Activated T-cell treated with anti-CD3 and anti-CD28 coated beads, Interleukin-2, amount 50 U/mL, for 1 hour (primary cell): ENCODE measurements around the gene SOX11.
"Not testable (repeated sequence)": the region's sequence is repeated elsewhere in the genome, so short reads cannot be mapped to it uniquely, and the experiment has no call there.

Source experiments
- DNase-seq: peaks from one replicate; pipeline ENCODE4 v3.0.0-alpha.2; 2020

Gene SOX11

GRCh38 chr2:5691985-5692529 lies at the start of gene SOX11:
Gene SOX11 (plus strand): TSS chr2:5692384. CDS start chr2:5692722, 338 bp downstream.
- DNase-seq = no peak

DNA sequence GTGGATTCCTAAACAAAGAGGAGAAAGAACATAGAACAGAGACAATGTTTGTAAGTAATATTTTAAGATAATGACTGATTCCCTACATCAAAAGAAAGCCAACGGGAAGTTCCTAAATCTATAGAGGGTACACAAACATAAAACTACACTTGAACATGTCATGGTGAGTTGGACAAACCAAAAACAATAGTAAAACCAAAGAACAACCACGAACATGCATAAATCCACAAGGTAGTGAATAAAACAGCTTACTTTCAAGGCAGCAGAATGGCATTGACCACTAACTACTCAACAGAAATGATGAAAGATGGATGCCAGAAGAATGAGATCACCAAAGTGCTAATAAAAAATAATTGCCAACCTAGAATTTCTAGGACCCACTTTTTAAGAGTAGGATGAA lies 39.5 kb upstream of the SOX11 start:
- not testable (repeated sequence) for DNase-seq

- not testable (repeated sequence) for DNase-seq
Measured at GRCh38 chr2:5653756-5654155, 38.4 kb upstream of the SOX11 start.

- no peak for DNase-seq
Measured at GRCh38 chr2:5657231-5657630, 35.0 kb upstream of the SOX11 start.

- no peak for DNase-seq
Measured at GRCh38 chr2:5660591-5660990, 31.6 kb upstream of the SOX11 start.

- DNase-seq = no peak
Measured at GRCh38 chr2:5661362-5661761, 30.8 kb upstream of the SOX11 start.

GRCh38 chr2:5664278-5664681 lies 27.9 kb upstream of the SOX11 start:
- no peak for DNase-seq

DNA sequence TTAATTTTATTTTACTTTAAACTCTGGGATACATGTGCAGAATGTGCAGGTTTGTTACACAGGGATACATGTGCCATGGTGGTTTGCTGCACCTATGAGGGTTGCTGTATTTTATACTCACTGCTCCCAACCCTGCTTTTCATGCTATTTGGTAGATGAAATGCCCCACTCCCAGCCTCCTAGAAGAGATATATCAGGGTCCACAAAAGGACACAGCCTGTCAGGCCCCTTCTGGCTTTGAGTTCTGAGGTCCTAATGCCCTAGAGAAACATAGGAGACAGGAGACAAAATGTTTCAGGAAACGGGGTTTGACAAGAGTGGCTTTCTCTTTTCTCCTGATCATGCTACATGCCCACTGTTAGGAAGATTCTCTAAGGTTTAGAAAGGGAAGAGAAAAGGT lies 27.1 kb upstream of the SOX11 start:
- no peak for DNase-seq

DNA sequence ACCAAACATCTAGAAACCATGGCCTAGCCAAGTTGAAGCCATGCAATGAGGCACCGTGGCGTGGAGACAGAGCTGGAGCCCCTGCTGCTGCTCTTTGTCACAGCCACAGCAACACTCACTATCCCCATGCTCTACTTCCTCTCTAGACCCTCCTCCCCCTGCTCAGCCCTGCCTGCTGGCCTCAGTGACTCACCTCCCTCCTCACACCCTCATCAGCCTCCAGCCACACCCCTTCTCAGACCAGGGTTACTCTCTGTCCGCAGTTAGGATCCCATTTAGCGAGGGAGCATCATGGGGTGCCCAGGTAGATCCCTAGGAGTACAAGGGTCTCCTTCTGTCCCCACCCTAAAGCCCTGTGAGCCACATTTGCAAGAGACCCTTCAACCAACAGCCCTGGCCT lies 25.4 kb upstream of the SOX11 start:
- DNase-seq = no peak

DNA sequence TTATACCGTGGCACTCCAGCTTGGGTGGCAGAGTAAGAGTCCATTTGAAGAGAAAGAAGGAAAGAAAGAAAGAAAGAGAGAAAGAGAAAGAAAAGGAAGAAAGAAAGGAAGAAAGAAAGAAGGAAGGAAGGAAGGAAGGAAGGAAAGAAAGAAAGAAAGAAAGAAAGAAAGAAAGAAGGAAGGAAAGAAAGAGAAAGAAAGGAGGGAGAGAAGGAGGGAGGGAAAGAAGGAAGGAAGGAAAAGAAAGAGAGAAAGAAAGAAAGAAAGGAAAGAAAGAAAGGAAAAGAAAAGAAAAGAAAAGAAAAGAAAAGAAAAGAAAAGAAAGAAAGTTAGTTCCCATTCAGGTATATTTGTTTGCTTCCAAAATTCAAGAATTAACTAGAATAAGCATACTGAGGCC lies 24.5 kb upstream of the SOX11 start:
- DNase-seq = not testable (repeated sequence)

GRCh38 chr2:5668682-5669250 lies 23.4 kb upstream of the SOX11 start:
- no peak for DNase-seq

DNA sequence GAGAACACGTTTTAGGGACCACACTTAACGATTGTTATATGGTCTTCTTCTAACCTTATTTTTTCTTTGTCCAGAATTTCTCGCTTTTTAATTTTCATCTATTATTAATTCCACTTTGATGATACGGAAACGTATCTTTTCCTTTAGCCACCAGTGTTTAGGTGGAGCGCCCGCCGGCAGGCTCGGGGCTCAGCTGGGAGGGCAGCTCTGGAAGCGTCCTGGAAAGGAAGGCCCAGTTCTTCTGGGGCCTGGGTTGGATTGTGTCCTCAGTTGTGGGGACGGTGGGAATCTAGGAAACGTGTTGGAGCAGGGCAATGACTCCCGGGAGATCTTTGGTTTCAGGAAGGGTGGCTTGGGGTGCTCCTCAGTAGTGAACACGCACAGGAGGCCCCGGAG lies 19.4 kb upstream of the SOX11 start:
- no peak for DNase-seq

GRCh38 chr2:5673145-5674025 lies 18.8 kb upstream of the SOX11 start:
- no peak for DNase-seq

DNA sequence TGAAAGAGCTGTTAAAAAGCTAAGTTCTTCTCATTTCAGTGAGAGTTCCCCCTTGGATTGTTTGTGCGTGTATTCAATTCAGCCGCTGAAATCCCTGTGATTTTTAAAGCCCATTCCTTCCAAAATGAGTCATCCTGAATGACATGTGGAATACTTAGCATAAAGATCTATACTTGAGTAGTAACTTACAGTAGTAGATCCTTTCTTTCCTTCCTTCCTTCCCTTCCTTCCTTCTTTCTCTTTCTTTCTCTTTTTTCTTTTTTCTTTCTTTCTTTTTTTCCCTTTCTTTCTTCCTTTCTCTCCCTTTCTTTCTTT lies 18.2 kb upstream of the SOX11 start:
- no peak for DNase-seq

GRCh38 chr2:5677133-5677532 lies 15.1 kb upstream of the SOX11 start:
- no peak for DNase-seq

- no peak for DNase-seq
Measured at GRCh38 chr2:5683471-5683870, 8.7 kb upstream of the SOX11 start.

DNA sequence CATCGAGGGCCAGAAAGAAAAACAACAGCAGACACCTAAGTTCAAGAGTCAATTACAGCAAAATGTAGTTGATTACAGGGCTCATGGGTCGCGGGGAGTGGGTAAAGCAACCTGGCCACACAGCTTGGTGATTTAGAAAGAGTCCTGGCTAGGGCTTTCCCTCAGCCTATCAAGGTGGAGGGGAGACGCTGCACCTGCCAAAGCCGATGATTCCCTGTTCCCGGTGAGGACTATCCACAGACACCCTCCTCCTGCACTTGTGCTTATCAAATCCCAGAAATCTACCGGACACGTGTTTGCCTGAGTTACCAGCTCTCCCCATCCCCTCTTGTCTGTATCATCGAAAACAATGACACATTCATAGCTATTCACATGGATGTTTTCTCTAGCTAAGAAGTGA lies 7.0 kb upstream of the SOX11 start:
- no peak for DNase-seq

DNA sequence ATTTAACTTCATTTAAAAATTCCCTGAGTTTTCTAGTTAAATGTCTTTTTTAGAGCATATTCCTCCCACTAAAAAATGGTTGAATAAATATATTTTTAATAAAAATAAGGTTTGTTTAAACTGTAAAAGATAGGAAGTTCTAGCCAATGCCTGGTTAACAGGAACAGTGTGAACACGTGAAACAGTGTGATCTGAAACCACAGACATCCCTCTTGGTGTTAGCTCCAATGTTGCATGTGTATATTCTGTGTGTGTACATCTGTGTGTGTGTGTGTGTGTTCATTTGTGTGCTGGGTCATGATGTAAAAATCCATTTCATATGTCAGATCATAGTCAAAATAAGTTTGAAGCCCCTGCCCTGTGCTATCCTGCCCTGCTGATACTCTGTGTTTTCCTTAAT lies 6.1 kb upstream of the SOX11 start:
- no peak for DNase-seq

GRCh38 chr2:5686536-5686935 lies 5.6 kb upstream of the SOX11 start:
- DNase-seq = no peak

DNA sequence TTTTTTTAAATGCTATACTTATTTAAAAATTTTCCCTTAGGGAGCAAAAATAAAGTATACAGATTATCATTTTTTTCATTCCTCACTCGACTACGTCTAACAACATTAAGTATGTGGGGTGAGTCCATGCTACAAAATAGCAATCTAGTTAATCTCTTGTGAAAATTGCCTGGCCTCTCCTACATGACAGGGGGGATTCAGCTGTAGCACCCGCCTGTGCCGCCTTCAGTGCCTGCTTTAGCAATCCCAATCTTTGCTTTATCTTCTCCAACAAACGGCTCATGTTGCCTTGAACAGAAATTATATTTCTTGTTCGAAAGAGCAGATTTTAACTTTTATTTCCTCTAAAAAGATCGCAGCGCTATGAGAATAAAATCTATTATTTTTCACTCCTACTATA lies 2.4 kb upstream of the SOX11 start:
- no peak for DNase-seq

DNA sequence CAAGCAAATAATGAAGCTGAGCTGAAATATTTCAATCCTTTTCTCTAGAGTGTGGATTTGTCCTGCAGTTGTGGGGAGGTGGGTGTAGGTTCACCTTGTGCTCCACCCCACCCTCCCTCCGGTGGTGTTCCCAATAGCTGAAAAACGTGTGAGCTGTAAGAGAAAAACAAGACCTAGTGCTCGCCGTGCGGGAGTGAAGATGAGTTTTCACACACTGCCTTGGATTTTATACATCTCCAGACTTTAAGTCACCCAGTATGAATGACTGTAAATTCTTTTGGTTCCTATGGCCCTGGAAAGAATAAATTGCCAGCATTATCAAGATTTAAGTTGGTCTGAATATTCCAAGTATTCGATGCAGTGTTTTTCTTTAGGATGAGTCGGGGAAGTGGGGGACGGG lies 1.9 kb upstream of the SOX11 start:
- DNase-seq = no peak

DNA sequence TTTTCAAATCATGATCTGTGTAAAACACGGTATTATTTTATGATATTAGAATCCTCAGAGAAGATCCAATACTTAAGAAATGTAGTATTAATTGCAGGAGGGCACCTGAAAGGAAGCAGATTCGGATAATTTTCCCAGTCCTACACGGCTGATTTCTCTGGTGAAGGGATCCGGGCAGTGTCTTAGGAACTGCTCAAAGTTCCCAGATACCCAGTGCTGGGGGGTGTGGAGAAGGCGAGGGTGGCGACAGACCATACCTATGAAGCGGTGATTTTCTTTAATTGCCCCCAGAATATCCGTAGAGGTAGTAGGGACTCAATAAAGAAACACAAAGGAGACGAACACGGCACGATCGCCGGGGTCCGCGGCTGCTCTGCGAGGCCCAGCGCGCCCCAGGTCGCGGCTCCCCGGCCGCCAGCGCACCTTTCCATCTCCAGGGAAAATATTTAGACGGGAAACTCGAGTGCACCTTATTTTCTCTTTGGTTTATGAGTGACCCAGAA lies 1.4 kb upstream of the SOX11 start:
- DNase-seq = no peak

- DNase-seq = no peak
Measured at GRCh38 chr2:5691221-5691984, 781 bp upstream of the SOX11 start.
